Gastrocnemius medialis (tissue), 4 donors: ENCODE measurements around the gene B3GLCT.

Source experiments
- POLR2A ChIP-seq, 2 donors: fragments of 450-650 bp; IDR thresholded peaks; one replicate each; pipeline ENCODE4 v1.6.1; 2017; ENCODE audit warnings: antibody characterized with exemption in 2 of 2, mild to moderate bottlenecking in 2 of 2, moderate library complexity in 2 of 2
- TF ChIP-seq, protein P1 (sequence below), 5 experiments: fragments of 450-650 bp in 3 of 5; fragments of 200-600 bp in 2 of 5; sonication (generic) in 2 of 5; IDR thresholded peaks in 4 of 5; conservative IDR thresholded peaks in 1 of 5; 1 replicate in 4 of 5; 2 replicates in 1 of 5; pipeline ENCODE4 v1.5.1; 2016 to 2019; ENCODE audit warnings: antibody characterized with exemption in 5 of 5, mild to moderate bottlenecking in 3 of 5, moderate library complexity in 3 of 5

DNA sequence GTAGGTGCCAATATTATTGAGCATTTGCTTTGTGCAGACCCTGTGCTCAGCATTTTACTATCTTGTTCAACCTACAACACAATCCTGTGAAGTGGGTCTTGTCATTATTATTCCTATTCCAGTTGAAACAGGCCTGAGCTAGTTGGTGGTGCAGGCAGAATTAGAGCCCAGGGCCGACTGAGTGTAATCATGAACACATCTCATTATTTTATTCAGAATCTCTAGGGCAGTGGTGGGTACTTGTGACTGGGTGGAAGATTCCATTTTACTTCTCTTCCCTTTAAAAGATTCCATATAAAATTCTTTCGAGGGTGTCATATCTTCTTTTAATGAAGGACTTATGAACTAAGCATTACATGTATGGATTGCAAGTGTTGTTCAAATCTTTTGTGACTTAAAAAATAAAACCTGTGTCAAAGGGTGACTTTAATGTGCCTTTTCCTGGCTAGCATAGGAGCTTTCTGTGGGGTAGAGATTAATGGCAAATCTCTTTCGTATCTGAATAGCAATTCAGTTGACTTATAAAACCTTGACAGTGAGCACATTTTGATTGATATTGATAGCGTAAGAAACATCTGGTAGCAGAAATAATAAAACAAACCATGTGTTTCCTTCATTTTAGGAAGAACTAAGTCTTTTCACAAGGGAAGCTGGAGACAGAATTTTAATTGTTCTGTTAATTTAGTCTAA is 20.3 kb downstream of the B3GLCT start:
- no peak for TF ChIP-seq POLR2A (IDR thresholded peaks at IDR 0.05)
- TF ChIP-seq, protein P1, sequence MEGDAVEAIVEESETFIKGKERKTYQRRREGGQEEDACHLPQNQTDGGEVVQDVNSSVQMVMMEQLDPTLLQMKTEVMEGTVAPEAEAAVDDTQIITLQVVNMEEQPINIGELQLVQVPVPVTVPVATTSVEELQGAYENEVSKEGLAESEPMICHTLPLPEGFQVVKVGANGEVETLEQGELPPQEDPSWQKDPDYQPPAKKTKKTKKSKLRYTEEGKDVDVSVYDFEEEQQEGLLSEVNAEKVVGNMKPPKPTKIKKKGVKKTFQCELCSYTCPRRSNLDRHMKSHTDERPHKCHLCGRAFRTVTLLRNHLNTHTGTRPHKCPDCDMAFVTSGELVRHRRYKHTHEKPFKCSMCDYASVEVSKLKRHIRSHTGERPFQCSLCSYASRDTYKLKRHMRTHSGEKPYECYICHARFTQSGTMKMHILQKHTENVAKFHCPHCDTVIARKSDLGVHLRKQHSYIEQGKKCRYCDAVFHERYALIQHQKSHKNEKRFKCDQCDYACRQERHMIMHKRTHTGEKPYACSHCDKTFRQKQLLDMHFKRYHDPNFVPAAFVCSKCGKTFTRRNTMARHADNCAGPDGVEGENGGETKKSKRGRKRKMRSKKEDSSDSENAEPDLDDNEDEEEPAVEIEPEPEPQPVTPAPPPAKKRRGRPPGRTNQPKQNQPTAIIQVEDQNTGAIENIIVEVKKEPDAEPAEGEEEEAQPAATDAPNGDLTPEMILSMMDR (IDR thresholded peaks at IDR 0.05 in 4 of 5, conservative IDR thresholded peaks at IDR 0.05 in 1 of 5), result no peak
